ENCODE data around the gene SLIT3. TPM values are rescaled to one million over a fixed set of nuclear protein-coding genes. Genes with fewer than 3 reads are reported as not detected.

The SLIT3 gene
- polyA plus RNA-seq, 1 of the 3 experiments (the other 2 are of a cell fraction), result 119 TPM

DNA sequence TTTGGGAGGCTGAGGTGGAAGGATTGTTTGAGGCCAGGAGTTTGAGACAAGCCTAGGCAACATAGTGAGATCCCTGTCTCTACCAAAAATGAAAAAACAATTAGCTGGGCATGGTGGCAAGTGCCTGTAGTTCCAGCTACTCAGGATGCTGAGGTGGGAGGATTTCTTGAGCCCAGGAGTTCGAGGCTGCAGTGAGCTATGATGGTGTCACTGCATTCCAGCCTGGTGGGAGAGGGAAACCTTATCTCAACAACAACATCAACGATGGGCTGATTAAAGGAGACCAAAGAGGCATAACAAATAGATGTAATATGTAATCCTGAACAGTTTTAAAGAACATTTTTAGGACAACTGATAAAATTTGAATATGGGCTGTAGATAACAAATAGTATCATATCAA lies 687.5 kb downstream of the SLIT3 start:
- Histone ChIP-seq H3F3A (replicated peaks; ENCODE audit: insufficient read depth) (no peaks in the 10 kb centered on the region), H2AFZ (ENCODE audit: low read depth) (no peak overlapping the region), H3K36me3 (replicated peaks in 1 of 2; ENCODE audit: control insufficient read depth in 1 of 2, insufficient read depth in 2 of 2, low read length in 1 of 2) (no peaks in the 10 kb centered on the region), H3K79me2 (ENCODE audit: insufficient read depth) (no peaks in the 10 kb centered on the region), H3K4me1 (ENCODE audit: control insufficient read depth in 1 of 2, insufficient read depth in 2 of 2, low read depth in 1 of 2, low read length in 1 of 2) (no peaks in the 10 kb centered on the region), H3K9me2 (no peaks in the 10 kb centered on the region), H3K27me3 (ENCODE audit: insufficient read depth) (no peaks in the 10 kb centered on the region), H4K20me1 (ENCODE audit: insufficient read depth) (no peaks in the 10 kb centered on the region), H3K9me3 (no peaks in the 10 kb centered on the region), H3K4me2 (no peak overlapping the region), H3K27ac (ENCODE audit: low read depth in 2 of 2, low read length in 1 of 2) (no peak overlapping the region), H3K4me3 (ENCODE audit: low read depth in 2 of 2, low read length in 1 of 2) (no peak overlapping the region), H3K9ac (no peak overlapping the region)
- TF ChIP-seq FOXM1 (IDR thresholded peaks at IDR 0.05; ENCODE audit: low read depth), result no peak
- TF ChIP-seq, protein P1, sequence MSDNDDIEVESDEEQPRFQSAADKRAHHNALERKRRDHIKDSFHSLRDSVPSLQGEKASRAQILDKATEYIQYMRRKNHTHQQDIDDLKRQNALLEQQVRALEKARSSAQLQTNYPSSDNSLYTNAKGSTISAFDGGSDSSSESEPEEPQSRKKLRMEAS (IDR thresholded peaks at IDR 0.05; ENCODE audit: low read depth), result no peak
- no peak for TF ChIP-seq MEF2A (IDR thresholded peaks at IDR 0.05; ENCODE audit: borderline replicate concordance, low read depth)
- TF ChIP-seq, protein P2, sequence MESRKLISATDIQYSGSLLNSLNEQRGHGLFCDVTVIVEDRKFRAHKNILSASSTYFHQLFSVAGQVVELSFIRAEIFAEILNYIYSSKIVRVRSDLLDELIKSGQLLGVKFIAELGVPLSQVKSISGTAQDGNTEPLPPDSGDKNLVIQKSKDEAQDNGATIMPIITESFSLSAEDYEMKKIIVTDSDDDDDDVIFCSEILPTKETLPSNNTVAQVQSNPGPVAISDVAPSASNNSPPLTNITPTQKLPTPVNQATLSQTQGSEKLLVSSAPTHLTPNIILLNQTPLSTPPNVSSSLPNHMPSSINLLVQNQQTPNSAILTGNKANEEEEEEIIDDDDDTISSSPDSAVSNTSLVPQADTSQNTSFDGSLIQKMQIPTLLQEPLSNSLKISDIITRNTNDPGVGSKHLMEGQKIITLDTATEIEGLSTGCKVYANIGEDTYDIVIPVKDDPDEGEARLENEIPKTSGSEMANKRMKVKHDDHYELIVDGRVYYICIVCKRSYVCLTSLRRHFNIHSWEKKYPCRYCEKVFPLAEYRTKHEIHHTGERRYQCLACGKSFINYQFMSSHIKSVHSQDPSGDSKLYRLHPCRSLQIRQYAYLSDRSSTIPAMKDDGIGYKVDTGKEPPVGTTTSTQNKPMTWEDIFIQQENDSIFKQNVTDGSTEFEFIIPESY (IDR thresholded peaks at IDR 0.05; ENCODE audit: borderline replicate concordance, low read depth), result no peak
- no peak for TF ChIP-seq YY1 (IDR thresholded peaks at IDR 0.05; ENCODE audit: low read depth)
- TF ChIP-seq, protein P3, sequence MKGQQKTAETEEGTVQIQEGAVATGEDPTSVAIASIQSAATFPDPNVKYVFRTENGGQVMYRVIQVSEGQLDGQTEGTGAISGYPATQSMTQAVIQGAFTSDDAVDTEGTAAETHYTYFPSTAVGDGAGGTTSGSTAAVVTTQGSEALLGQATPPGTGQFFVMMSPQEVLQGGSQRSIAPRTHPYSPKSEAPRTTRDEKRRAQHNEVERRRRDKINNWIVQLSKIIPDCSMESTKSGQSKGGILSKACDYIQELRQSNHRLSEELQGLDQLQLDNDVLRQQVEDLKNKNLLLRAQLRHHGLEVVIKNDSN (IDR thresholded peaks at IDR 0.05; ENCODE audit: borderline replicate concordance, low read depth), result no peak
- ChIA-PET POLR2A (no interaction called here), CTCF (interaction anchor here (0.7 kb wide), 1 partner anchor 41 kb away, joined by 3 read pairs; no protein-coding TSS in a partner anchor)
- 31% methylated on average over 2 of the region's 2 CpGs for WGBS (ENCODE audit: low lambda C conversion rate)
- no peak for DNase-seq

DNA sequence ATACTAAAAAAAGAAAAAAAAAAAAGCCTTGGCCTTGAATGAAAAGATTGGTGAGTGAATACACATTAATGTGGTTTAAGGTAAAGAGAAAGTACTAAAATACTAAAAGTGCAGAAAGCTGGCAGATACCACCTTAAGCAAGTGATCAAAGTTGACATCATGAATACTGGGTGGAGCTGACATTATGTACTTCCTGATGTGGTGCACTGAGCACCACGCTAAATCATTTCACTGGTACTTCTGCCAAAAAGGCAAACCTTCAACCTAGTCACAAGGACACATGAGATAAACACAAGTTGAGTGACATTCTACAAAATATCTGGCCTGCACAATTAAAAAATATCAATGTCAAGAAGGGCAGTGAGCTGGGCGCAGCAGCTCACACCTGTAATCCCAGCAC lies 687.9 kb downstream of the SLIT3 start:
- Histone ChIP-seq H3K36me3 (replicated peaks in 1 of 2; ENCODE audit: control insufficient read depth in 1 of 2, insufficient read depth in 2 of 2, low read length in 1 of 2) (no peaks in the 10 kb centered on the region), H3K4me2 (no peak overlapping the region), H3K9me3 (no peaks in the 10 kb centered on the region), H3K9ac (no peak overlapping the region), H3K27me3 (ENCODE audit: insufficient read depth) (no peaks in the 10 kb centered on the region), H3K9me2 (no peaks in the 10 kb centered on the region), H3F3A (replicated peaks; ENCODE audit: insufficient read depth) (no peaks in the 10 kb centered on the region), H3K79me2 (ENCODE audit: insufficient read depth) (no peaks in the 10 kb centered on the region), H3K4me1 (ENCODE audit: control insufficient read depth in 1 of 2, insufficient read depth in 2 of 2, low read depth in 1 of 2, low read length in 1 of 2) (no peaks in the 10 kb centered on the region), H3K27ac (ENCODE audit: low read depth in 2 of 2, low read length in 1 of 2) (no peak overlapping the region), H3K4me3 (ENCODE audit: low read depth in 2 of 2, low read length in 1 of 2) (no peak overlapping the region), H2AFZ (ENCODE audit: low read depth) (no peak overlapping the region), H4K20me1 (ENCODE audit: insufficient read depth) (no peaks in the 10 kb centered on the region)
- WGBS (ENCODE audit: low lambda C conversion rate), result 87% methylated on average over 2 of the region's 2 CpGs
- CTCF ChIA-PET, result interaction anchor here (0.7 kb wide), 1 partner anchor 41 kb away, joined by 3 read pairs; no protein-coding TSS in a partner anchor
- POLR2A ChIA-PET, result no interaction called here
- DNase-seq, result no peak
- TF ChIP-seq CHD2 (IDR thresholded peaks at IDR 0.05; ENCODE audit: low read length, partially characterized antibody), result no peak
- TF ChIP-seq, protein P4, sequence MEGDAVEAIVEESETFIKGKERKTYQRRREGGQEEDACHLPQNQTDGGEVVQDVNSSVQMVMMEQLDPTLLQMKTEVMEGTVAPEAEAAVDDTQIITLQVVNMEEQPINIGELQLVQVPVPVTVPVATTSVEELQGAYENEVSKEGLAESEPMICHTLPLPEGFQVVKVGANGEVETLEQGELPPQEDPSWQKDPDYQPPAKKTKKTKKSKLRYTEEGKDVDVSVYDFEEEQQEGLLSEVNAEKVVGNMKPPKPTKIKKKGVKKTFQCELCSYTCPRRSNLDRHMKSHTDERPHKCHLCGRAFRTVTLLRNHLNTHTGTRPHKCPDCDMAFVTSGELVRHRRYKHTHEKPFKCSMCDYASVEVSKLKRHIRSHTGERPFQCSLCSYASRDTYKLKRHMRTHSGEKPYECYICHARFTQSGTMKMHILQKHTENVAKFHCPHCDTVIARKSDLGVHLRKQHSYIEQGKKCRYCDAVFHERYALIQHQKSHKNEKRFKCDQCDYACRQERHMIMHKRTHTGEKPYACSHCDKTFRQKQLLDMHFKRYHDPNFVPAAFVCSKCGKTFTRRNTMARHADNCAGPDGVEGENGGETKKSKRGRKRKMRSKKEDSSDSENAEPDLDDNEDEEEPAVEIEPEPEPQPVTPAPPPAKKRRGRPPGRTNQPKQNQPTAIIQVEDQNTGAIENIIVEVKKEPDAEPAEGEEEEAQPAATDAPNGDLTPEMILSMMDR (IDR thresholded peaks at IDR 0.05), result no peak
- TF ChIP-seq, protein P2 (IDR thresholded peaks at IDR 0.05; ENCODE audit: borderline replicate concordance, low read depth), result no peak
- TF ChIP-seq MXI1 (IDR thresholded peaks at IDR 0.05; ENCODE audit: low read depth, low read length), result no peak
- TF ChIP-seq, protein P3 (IDR thresholded peaks at IDR 0.05; ENCODE audit: borderline replicate concordance, low read depth), result no peak
- TF ChIP-seq, protein P5, sequence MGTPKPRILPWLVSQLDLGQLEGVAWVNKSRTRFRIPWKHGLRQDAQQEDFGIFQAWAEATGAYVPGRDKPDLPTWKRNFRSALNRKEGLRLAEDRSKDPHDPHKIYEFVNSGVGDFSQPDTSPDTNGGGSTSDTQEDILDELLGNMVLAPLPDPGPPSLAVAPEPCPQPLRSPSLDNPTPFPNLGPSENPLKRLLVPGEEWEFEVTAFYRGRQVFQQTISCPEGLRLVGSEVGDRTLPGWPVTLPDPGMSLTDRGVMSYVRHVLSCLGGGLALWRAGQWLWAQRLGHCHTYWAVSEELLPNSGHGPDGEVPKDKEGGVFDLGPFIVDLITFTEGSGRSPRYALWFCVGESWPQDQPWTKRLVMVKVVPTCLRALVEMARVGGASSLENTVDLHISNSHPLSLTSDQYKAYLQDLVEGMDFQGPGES (IDR thresholded peaks at IDR 0.05; ENCODE audit: low read depth, low read length), result no peak
- no peak for TF ChIP-seq TCF12 (IDR thresholded peaks at IDR 0.05)
- no peak for TF ChIP-seq TEAD4 (IDR thresholded peaks at IDR 0.05; ENCODE audit: borderline replicate concordance, insufficient read depth)
- TF ChIP-seq, protein P1 (IDR thresholded peaks at IDR 0.05; ENCODE audit: low read depth), result no peak
- no peak for TF ChIP-seq YY1 (IDR thresholded peaks at IDR 0.05; ENCODE audit: low read depth)
- TF ChIP-seq JUND (IDR thresholded peaks at IDR 0.05), result no peak
- TF ChIP-seq, protein P6, sequence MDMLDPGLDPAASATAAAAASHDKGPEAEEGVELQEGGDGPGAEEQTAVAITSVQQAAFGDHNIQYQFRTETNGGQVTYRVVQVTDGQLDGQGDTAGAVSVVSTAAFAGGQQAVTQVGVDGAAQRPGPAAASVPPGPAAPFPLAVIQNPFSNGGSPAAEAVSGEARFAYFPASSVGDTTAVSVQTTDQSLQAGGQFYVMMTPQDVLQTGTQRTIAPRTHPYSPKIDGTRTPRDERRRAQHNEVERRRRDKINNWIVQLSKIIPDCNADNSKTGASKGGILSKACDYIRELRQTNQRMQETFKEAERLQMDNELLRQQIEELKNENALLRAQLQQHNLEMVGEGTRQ (IDR thresholded peaks at IDR 0.05; ENCODE audit: borderline replicate concordance, low read depth, low read length), result no peak
- TF ChIP-seq NRF1 (IDR thresholded peaks at IDR 0.05; ENCODE audit: low read depth, low read length), result no peak
- TF ChIP-seq GABPA (IDR thresholded peaks at IDR 0.05; ENCODE audit: low read depth), result no peak
- no peak for TF ChIP-seq FOXM1 (IDR thresholded peaks at IDR 0.05; ENCODE audit: low read depth)

Measured in SK-N-SH (cell line).